Keratinocyte (primary cell): ENCODE results near the gene DIP2B.

ENCODE experiments used
- CTCF ChIP-seq, 3 experiments: IDR thresholded peaks in 1 of 3; conservative IDR thresholded peaks in 1 of 3; optimal IDR thresholded peaks in 1 of 3; 2 replicates in 2 of 3; 3 replicates in 1 of 3; pipeline versions ENCODE3 to v1.5.1; 2011; ENCODE audit warnings: low read length in 3 of 3, mild to moderate bottlenecking in 3 of 3, moderate library complexity in 2 of 3, control low read depth in 1 of 3, inconsistent platforms in 1 of 3; ENCODE audit not compliant: insufficient read depth in 2 of 3; ENCODE audit errors: extremely low read depth in 1 of 3
- EZH2 ChIP-seq: IDR thresholded peaks from one replicate; pipeline ENCODE4 v1.6.1; 2012; ENCODE audit warnings: inconsistent platforms, mild to moderate bottlenecking, low read length, moderate library complexity

- TF ChIP-seq CTCF (optimal IDR thresholded peaks at IDR 0.05 in 1 of 3, IDR thresholded peaks at IDR 0.05 in 1 of 3, conservative IDR thresholded peaks at IDR 0.05 in 1 of 3; ENCODE audit: extremely low read depth in 1 of 3, insufficient read depth in 2 of 3, low read length in 3 of 3) (no peak), EZH2 (no peak)
Measured at GRCh38 chr12:50538182-50538581, 33.4 kb downstream of the DIP2B start.
